Adrenal gland (tissue), 12 donors: Measurements from ENCODE around the gene CCDC180. TPM values are rescaled to one million over a fixed set of nuclear protein-coding genes. Genes with fewer than 3 reads are reported as not detected.
A peak's percentile ranks its signal among the peaks of the same experiment; 100 is the strongest.
"Not testable (repeated sequence)": the region's sequence is repeated elsewhere in the genome, so short reads cannot be mapped to it uniquely, and the experiment has no call there.

Experiments
- DNase-seq, 7 donors: peaks; one replicate each; pipeline ENCODE4 v3.0.0-alpha.2; 2019 to 2020
- H3K27ac ChIP-seq, 5 donors: fragments of 200-600 bp; sonication (generic) in 4 of 5; 1 replicate in 3 of 5; 2 replicates in 2 of 5; pipeline versions ENCODE4 v1.5.1 to v1.8.0; 2016 to 2020; ENCODE audit warnings: mild to moderate bottlenecking in 1 of 5
- H3K27me3 ChIP-seq: fragments of 200-600 bp; 2 replicates; pipeline ENCODE4 v1.8.0; 2021
- H3K36me3 ChIP-seq, 2 donors: fragments of 200-600 bp; replicated peaks in 1 of 2; 1 replicate in 1 of 2; 2 replicates in 1 of 2; pipeline versions ENCODE4 v1.5.1 to v1.8.0; 2018 to 2022
- H3K4me1 ChIP-seq, 2 donors: fragments of 200-600 bp; replicated peaks in 1 of 2; 1 replicate in 1 of 2; 2 replicates in 1 of 2; pipeline versions ENCODE4 v1.5.1 to v1.8.0; 2018 to 2021
- H3K4me3 ChIP-seq, 4 donors: fragments of 200-600 bp; sonication (generic) in 3 of 4; one replicate each; pipeline ENCODE4 v1.5.1; 2016 to 2018
- H3K9me3 ChIP-seq, 3 donors: fragments of 200-600 bp; sonication (generic) in 1 of 3; replicated peaks in 1 of 3; 1 replicate in 2 of 3; 2 replicates in 1 of 3; pipeline versions ENCODE4 v1.5.1 to v1.8.0; 2016 to 2021
- POLR2A ChIP-seq, 2 donors: fragments of 450-650 bp; IDR thresholded peaks; one replicate each; pipeline ENCODE4 v1.6.1; 2017; ENCODE audit warnings: antibody characterized with exemption in 2 of 2, mild to moderate bottlenecking in 2 of 2, moderate library complexity in 1 of 2
- WGBS, 4 donors: extraction: QIAGEN DNeasy Blood & Tissue Kit in 2 of 4; methylation state at CpG; one replicate each; pipeline versions ENCODE4 v1.1.5 to v1.1.7; 2013 to 2017; 5-methylcytosine and 5-hydroxymethylcytosine counted together
- intact Hi-C, 2 donors: fragments of 100-400 bp; cut with DNase I; formaldehyde crosslinking; loops; one replicate each; pipeline versions ENCODE4 v1.14.1 to v1.15.0; 2022 to 2023
- polyA plus RNA-seq, 3 donors: library from polyadenylated mRNA; stranded (reverse); fragments of 200-250 nt in 2 of 3; fragments of 350-450 nt in 1 of 3; fragmentation: Illumina TruSeq in 1 of 3; extraction: RNeasy Lipid Tissue Mini Kit (QIAGEN cat#74804) in 1 of 3; gene quantifications; one replicate each; pipeline ENCODE4 v1.2.3, GENCODE V29; 2013 to 2014
- total RNA-seq, 9 donors: library from RNA; depleted of rRNA in 4 of 9; stranded (reverse); fragments of >200 nt in 4 of 9; fragments of 120-200 nt in 1 of 9; fragmentation: NEBNext Ultra II Directional in 1 of 9; extraction: Animal tissue kit (Norgen Biotek cat#: 25700) in 1 of 9; gene quantifications; one replicate each; pipeline versions ENCODE4 v1.1.0 to v1.2.4, GENCODE V29; 2013 to 2023
- TF ChIP-seq, protein P1 (sequence below), 6 experiments: fragments of 450-650 bp in 4 of 6; fragments of 200-600 bp in 2 of 6; sonication (generic) in 1 of 6; IDR thresholded peaks; 1 replicate in 5 of 6; 2 replicates in 1 of 6; pipeline versions ENCODE4 v1.5.1 to v1.8.0; 2016 to 2021; ENCODE audit warnings: antibody characterized with exemption in 6 of 6, mild to moderate bottlenecking in 2 of 6, moderate library complexity in 1 of 6
- donor health status: healthy with polysubstance abuse.
- donor health status: Bipolar disorder and iron deficiency.
- donor health status: DM: yes; HTN: yes; CAD: no.
- donor health status: DM: no; HTN: no; CAD: no.
- donor health status: DM: no; HTN: no; CAD: no.
- donor health status: DM: yes; HTN: yes; CAD: no.

Gene CCDC180
- total and polyA plus RNA-seq, 12 donors, result 1.2 to 18.4 (median 5.8) TPM

DNA sequence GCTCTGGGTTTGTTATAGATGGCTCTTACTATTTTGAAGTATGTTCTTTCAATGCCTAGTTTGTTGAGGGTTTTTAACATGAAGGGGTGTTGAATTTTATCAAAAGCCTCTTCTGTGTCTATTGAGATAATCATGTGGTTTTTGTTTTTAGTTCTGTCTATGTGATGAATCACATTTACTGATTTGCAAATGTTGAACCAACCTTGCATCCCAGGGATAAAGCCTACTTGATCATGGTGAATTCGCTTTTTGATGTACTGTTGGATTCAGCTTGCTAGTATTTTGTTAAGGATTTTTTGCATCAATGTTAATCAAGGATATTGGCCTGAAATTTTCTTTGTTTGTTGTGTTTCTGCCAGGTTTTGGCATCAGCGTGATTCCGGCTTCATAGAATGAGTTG lies 25.5 kb downstream of the CCDC180 start:
- no peak for DNase-seq
- intact Hi-C loops, result no loop called here
- no peak overlapping the region for H3K4me3 ChIP-seq
- no peak overlapping the region for H3K27ac ChIP-seq
- TF ChIP-seq, protein P1, sequence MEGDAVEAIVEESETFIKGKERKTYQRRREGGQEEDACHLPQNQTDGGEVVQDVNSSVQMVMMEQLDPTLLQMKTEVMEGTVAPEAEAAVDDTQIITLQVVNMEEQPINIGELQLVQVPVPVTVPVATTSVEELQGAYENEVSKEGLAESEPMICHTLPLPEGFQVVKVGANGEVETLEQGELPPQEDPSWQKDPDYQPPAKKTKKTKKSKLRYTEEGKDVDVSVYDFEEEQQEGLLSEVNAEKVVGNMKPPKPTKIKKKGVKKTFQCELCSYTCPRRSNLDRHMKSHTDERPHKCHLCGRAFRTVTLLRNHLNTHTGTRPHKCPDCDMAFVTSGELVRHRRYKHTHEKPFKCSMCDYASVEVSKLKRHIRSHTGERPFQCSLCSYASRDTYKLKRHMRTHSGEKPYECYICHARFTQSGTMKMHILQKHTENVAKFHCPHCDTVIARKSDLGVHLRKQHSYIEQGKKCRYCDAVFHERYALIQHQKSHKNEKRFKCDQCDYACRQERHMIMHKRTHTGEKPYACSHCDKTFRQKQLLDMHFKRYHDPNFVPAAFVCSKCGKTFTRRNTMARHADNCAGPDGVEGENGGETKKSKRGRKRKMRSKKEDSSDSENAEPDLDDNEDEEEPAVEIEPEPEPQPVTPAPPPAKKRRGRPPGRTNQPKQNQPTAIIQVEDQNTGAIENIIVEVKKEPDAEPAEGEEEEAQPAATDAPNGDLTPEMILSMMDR (IDR thresholded peaks at IDR 0.05), result no peak
- TF ChIP-seq POLR2A (IDR thresholded peaks at IDR 0.05), result no peak
- no peaks in the 10 kb centered on the region for H3K4me1 ChIP-seq
- no peaks in the 10 kb centered on the region for H3K36me3 ChIP-seq
- H3K27me3 ChIP-seq, result no peaks in the 10 kb centered on the region
- 96 to 99% (median 98%) methylated on average over 3 of the region's 3 CpGs for WGBS, 4 donors
- H3K9me3 ChIP-seq, result no peaks in the 10 kb centered on the region

DNA sequence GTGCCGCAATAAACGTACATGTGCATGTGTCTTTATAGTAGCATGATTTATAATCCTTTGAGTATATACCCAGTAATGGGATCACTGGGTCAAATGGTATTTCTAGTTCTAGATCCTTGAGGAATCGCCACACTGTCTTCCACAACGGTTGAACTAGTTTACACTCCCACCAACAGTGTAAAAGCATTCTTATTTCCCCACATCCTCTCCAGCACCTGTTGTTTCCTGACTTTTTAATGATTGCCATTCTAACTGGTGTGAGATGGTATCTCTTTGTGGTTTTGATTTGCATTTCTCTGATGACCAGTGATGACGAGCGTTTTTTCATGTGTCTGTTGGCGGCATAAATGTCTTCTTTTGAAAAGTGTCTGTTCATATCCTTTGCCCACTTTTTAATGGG lies 28.2 kb downstream of the CCDC180 start:
- intact Hi-C loops, H3K4me3 ChIP-seq, DNase-seq, H3K9me3 ChIP-seq, H3K27me3 ChIP-seq, H3K36me3 ChIP-seq, H3K27ac ChIP-seq, H3K4me1 ChIP-seq: not testable (repeated sequence)
- WGBS, 4 donors, result 95 to 99% (median 96%) methylated on average over 7 of the region's 7 CpGs

DNA sequence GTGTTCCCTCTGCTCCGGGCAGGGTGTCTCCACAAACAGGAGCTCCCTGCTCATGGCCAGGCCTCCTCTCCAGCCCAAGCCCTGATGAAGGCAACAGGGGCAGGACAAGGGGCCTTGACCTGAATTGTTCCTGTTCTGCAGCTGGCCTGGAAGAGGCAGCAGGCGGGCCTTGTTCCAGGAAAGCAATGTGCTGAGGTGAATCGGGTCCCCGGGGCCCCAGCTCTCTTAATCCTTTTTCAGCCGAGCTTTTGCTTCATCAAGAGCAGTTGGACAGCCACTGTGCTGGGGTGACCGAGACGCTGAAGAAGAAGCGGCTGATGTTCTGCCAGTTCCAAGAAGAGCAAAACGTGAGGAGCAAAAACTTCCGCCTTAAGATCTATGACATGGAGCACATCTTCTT lies 41.4 kb downstream of the CCDC180 start:
- WGBS, 4 donors, result 71 to 88% (median 75%) methylated on average over 10 of the region's 10 CpGs
- intact Hi-C loops, result no loop called here
- no peak overlapping the region for H3K4me3 ChIP-seq

DNA sequence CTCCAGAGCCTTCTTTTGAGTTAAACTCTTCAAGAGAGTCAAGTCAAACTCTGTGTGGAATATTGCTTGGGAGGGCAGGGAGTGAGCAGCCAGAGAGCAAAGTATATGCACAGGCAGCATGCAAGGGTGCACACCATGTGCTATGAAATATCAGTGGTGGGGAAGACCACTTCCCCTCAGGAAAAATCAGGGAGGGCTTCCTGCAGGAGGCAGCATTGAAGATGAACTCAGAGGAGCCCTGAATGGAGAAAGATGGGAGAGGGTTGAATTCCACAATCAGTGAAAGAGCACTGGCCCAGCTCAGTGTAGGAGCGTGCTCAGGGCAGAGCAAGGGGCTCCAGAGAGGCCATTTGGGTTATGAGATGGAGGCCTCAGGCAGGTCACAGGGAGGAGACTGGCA lies 41.9 kb downstream of the CCDC180 start:
- TF ChIP-seq, protein P1 (IDR thresholded peaks at IDR 0.05), result no peak
- TF ChIP-seq POLR2A (IDR thresholded peaks at IDR 0.05), result no peak

More for the DNA sequence above, 41.4 kb downstream of the CCDC180 start:
- no peak overlapping the region for H3K27ac ChIP-seq
- H3K4me1 ChIP-seq, result no peaks in the 10 kb centered on the region
- H3K36me3 ChIP-seq, result no peaks in the 10 kb centered on the region
- TF ChIP-seq, protein P1 (IDR thresholded peaks at IDR 0.05), result no peak
- no peak for TF ChIP-seq POLR2A (IDR thresholded peaks at IDR 0.05)
- no peaks in the 10 kb centered on the region for H3K9me3 ChIP-seq
- H3K27me3 ChIP-seq, result no peaks in the 10 kb centered on the region
- peak in 3 of 7 donors; percentile 16 to 30 (median 17) for DNase-seq

DNA sequence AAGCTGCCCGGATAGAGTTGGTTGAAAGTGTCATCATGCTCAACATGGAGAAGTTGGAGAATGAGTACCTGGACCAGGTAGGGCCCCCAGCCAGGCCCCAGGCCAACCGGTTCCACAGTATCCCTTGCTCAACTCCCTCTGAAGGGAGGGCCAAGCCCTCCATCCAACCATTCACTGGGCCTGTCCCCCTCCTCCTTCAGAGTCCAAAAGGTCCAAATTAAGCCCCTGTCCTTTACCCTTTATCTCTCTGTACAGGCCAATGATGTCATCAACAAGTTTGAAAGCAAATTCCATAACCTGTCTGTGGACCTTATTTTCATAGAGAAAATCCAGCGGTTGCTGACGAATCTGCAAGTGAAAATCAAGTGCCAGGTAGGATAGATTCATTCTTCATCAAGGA lies 47.2 kb downstream of the CCDC180 start:
- TF ChIP-seq POLR2A (IDR thresholded peaks at IDR 0.05), result no peak
- TF ChIP-seq, protein P1 (IDR thresholded peaks at IDR 0.05), result no peak
- intact Hi-C loops, result no loop called here
- no peak for DNase-seq
- 90 to 99% (median 97%) methylated on average over 4 of the region's 4 CpGs for WGBS, 4 donors
- Histone ChIP-seq H3K9me3 (no peaks in the 10 kb centered on the region), H3K36me3 (no peaks in the 10 kb centered on the region), H3K4me1 (no peaks in the 10 kb centered on the region), H3K27ac (no peak overlapping the region), H3K4me3 (no peak overlapping the region), H3K27me3 (no peaks in the 10 kb centered on the region)

More for the DNA sequence above, 41.9 kb downstream of the CCDC180 start:
- no peaks in the 10 kb centered on the region for H3K4me1 ChIP-seq
- no peaks in the 10 kb centered on the region for H3K27me3 ChIP-seq
- no peak overlapping the region for H3K27ac ChIP-seq
- H3K36me3 ChIP-seq, result no peaks in the 10 kb centered on the region
- DNase-seq, result no peak
- intact Hi-C loops, result no loop called here
- no peaks in the 10 kb centered on the region for H3K9me3 ChIP-seq
- WGBS, 4 donors, result 95 to 100% (median 98%) methylated on average over 1 of the region's 1 CpG
- no peak overlapping the region for H3K4me3 ChIP-seq
